ENCODE data around the gene CPOX. TPM values are rescaled to one million over a fixed set of nuclear protein-coding genes. Genes with fewer than 3 reads are reported as not detected.

Gene CPOX
- 18.5 to 23.6 TPM (median 21.5 TPM) in 5 replicates for total RNA-seq (2022; extraction: Qiagen RNA extraction)

DNA sequence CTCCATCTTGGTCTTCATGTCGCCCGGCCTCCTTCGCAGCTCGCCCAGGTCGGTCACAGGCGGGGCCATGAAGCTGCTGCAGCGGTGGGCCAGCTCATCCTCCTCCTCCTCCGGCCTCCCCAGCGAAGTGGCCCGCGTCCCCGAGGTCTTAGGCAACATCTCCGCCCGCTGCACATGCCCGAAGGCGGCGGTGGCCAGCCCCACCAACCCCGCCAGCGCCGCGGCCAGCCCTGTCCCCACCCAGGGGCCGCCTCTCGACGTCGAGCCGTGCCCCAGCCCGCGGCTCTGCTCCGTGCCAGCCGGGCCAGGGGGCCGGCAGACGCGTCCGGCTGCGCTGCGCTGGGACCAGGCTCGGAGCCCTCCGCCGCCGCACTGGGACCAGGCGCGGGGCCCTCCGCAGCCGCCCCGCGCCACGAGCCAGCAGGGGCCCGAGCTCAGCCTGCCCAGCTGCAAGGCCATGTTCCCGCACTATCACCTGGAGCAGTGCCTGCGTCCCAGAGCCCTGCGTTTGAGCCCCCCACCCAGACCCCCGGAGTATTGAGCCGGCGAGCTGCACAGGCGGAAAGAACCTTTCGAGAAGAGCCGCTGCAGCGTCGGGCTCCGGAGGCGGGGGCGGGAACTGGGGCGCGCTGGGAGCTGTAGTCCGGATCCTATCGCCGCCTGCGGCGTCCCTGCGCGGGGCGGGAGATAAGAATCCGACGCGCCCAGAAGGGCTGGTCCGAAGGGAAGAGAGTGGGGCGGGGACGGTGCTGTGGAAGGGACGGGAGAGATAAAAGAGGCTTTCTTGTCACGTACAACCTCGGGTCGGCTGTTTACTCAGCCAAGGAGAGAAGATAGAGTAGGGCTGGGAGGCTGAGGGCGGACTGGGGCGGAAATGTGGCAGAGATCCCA lies at the start of gene CPOX:
CPOX (minus strand) TSS at position 566 of the 891 bp plus-strand sequence; CDS start at position 459, 107 bp downstream.

DNA sequence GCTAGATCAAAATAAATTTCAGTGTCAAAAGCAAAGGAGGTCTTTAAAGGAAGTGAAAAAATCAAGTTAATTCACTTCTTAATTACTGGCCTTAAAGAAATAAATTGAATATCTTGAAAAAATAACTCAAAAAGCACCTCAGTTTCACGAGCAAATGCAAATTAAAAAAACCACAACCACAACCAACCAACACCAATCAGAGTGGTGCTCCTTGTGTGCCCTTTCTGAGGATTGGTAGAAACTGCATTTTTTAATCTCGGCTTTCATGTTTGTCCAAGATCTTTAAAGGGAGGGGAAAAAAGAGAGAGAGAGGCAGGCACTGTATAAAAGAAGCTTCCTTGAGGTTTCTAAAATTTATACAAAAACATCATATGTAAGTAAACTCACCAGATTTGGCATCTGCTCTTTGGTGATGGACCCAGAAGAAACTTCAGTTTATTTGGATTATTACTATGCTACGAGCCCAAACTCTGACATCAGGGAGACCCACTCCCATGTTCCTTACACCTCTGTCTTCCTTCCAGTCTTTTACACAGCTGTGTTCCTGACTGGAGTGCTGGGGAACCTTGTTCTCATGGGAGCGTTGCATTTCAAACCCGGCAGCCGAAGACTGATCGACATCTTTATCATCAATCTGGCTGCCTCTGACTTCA lies 61.7 kb downstream of the CPOX start, which contains the start of gene GPR15:
GPR15 (plus strand) TSS at position 357 of the 653 bp plus-strand sequence; CDS start at position 413, 56 bp downstream.

Other genes starting within 250 kb of the CPOX start
- gene OR5K4, start 239.8 kb downstream of the CPOX start, total RNA-seq (2022; extraction: Qiagen RNA extraction) = not detected in 5 replicates
- gene OR5K3, start 202.9 kb downstream of the CPOX start, total RNA-seq (2022; extraction: Qiagen RNA extraction) = not detected in 5 replicates
- gene OR5K1, start 130.4 kb downstream of the CPOX start, total RNA-seq (2022; extraction: Qiagen RNA extraction) = not detected in 5 replicates
- gene OR5K2, start 95.9 kb downstream of the CPOX start, total RNA-seq (2022; extraction: Qiagen RNA extraction) = not detected in 5 replicates
- gene CLDND1, start 70.7 kb downstream of the CPOX start, total RNA-seq (2022; extraction: Qiagen RNA extraction) = 43.3 to 61.2 TPM (median 59.3 TPM) in 5 replicates
- gene GPR15, start 61.6 kb downstream of the CPOX start, total RNA-seq (2022; extraction: Qiagen RNA extraction) = not detected in 5 replicates
- gene ST3GAL6, start 169.7 kb upstream of the CPOX start, total RNA-seq (2022; extraction: Qiagen RNA extraction) = 0.55 to 1.8 TPM (median 1.2 TPM) in 5 replicates

Data from A549 treated with Hydrocortisone at 1 μM for 4 hours (cell line).